HG03521 (cell line): ENCODE measurements around the gene SAMD4A.
A peak's percentile ranks its signal among the peaks of the same experiment; 100 is the strongest.

Source experiments
- ATAC-seq: cut with Tn5 transposase; IDR thresholded peaks from one replicate; pipeline ENCODE4 v1.9.1; 2021; ENCODE audit warnings: mild to moderate bottlenecking, moderate library complexity; ENCODE audit not compliant: unreplicated experiment

SAMD4A gene

DNA sequence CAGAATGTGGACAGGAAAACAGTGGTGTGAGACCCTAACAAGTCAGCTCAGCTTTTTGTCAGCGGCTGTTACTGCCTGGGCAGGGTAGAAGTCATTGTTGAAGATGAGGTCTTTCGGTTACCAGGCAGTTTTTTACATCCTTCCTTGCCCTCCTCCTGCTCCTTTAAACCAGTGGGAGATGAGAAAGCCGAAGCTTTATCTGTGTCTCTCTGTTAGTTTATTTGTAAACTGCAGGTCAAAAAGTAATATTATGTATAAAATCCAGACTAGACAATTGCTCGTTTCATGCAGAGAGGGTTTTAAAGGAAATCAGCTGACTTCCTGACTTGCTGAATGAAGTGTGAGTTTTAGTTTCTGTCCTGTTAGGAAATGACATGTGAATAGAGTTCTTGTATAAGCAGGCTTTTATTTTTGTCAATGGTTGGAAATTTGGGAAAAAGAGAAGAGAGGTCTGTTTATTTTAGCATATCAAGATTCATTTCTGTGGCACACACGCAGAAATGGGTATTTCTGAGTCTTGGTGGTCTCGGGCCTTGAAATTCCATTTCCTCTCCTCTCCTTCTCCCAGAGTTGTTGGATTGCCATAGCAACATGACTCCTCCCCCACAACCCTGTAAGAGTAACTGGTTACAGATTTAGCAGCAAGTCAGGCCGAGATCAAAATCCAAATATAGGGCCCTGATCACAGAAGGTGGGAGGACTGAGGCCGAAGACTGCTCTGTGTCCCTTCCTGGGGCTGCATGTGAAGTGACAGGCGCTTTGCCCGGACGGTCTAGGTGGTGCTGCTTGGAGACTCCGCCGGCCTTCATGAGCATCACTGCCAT, 60.8 kb downstream of the SAMD4A start:
- ATAC-seq = peak; percentile 47

DNA sequence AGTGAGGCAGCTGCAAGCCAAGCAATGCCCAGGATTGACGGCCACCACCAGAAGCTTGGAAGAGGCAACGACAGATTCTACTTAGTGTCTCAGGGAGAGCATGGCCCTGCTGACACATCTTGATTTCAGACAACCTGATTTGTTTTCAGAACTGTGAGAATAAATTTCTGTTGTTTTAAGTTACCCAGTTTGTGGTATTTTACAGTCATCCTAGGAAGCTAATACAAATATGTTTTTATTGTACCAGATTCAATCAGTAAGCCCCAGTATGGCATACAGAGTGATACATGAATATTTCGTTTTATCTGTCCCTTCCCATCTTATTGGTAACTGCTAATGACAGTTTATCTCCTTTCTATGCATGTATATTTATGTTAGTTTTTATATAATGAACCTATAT, 62.3 kb downstream of the SAMD4A start:
- no peak for ATAC-seq

DNA sequence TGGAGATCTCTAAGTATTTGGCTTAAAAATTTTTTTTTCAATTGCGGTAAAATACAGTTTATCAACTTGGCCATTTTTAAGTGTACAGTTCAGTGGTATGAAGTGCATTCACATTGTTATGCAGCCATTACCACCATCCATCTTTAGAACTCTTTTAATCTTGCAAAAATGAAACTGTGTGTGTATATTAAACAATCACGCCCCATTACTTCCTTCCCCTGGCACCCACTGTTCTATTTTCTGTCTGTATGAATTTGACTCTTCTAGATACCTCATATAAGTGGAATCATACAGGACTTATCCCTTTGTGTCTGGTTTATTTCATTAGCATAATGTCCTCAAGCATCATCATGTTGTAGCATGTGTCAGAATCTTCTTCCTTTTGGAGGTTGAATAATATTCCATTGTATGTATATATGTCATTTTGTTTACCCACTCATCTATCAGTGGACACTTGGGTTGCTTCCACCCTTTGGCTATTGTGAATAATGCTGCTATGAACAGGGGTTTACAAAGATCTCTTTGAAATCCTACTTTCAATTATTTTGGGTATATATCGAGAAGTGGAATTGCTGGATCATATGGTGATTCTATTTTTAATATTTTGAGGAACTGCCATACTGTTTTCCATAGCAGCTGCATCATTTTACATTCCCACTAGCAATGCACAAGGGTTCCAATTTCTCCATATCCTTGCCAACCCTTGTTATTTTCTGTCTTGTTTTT, 62.9 kb downstream of the SAMD4A start:
- ATAC-seq = no peak

DNA sequence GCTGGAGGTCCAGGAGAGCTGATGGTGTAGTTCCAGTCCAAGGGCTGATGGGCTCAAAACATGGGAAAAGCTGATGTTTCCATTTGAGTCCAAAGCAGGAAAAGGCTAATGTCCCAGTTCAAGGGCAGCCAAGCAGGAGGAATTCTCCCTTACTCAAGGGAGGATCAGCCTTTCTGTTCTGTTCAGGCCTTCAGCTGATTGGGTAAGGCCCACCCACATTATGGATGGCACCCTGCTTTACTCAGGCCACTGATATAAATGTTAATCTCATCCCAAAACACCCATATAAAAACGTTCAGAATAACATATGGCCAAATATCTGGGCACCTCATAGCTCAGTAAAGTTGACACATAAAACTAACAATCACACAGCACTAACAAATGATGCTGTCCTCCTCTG, 64.1 kb downstream of the SAMD4A start:
- ATAC-seq = no peak

DNA sequence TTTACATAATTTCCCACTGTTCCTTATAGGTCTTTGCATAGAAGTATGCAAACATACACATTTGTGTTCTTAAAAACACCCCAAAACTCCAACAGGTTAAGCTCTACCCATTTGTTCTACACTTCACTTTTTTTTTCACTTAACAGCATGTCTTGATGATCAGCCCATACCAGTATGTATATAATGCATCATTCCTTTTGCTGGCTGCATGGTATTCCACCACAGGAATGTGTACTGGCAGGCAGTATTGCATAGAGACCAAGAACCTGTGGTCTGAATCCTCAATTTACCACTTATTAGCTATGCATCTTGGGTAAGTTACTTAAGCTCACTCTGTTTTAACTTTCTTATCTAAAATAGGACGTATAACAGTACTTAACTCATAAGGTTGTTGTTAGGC, 65.5 kb downstream of the SAMD4A start:
- no peak for ATAC-seq

DNA sequence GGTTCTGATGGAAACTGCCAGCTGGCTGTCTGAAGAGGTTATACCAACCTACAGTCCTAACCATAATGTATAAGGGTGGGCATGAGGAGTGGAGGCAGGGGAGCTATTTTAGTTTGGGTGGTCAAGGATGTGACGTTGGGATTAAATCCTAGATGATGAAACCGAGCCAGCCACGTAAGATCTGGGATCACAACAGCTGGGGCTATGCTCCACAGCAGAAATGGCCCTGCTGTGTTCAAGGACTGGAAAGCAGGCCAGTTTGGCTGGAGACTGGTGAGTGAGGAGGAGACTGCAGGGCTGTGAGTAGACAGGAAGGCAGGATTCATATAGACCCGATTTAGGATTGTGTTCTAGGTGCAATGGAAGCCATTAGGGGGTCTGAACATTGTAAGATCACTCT, 66.1 kb downstream of the SAMD4A start:
- ATAC-seq = no peak

DNA sequence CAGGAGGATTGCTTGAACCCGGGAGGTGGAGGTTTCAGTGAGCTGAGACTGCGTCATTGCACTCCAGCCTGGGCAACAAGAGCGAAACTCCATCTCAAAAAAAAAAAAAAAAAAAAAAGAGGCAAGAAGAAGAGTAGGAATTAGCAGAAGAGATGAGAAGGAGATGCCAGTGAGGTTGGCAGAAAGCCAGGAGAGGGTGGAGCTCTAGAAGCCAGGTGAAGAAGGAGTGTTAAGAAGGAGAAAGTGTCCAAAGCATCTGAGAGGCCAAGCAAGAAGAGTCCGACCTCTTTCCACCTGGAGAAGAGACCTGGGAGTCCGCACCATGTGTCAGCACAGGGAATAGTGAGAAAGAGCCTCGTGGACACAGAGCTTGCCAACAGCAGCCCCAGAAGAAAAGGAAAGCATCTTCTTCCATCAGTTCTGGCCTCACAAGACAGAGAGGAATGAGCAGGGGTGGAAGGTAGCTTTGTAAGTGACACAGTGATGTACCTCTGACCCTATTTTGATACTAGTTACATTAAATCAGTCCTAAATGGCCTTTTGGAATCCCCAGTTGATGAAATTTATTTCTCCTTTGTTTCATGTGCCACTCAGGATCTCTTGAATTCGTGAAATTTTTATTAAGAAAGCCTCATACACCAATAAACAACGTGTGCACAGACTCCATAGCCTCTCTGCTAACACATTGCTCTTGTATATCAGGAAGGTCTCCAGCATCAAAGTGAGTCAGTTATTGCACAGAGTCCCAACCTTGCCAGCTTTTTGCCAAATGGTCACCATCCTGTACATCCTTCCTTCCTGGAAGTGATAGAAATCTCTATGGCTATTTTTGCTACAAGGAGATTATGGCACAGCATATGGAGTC, 70.6 kb downstream of the SAMD4A start:
- ATAC-seq = no peak

DNA sequence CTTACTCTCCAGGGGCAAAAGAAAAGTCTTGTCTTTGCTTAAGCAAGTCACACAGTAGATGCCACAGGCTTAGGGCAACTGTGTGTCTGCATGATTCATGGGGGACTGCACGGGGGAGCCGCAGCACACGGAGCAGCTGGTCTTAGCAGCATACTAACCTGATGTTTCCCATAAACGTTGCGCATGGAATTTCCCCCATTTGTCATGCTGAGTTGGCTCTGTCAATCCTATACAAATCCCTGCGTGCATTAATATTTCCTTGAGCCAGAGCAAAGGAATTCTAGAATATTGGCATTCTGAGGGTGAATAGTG, 71.2 kb downstream of the SAMD4A start:
- no peak for ATAC-seq

DNA sequence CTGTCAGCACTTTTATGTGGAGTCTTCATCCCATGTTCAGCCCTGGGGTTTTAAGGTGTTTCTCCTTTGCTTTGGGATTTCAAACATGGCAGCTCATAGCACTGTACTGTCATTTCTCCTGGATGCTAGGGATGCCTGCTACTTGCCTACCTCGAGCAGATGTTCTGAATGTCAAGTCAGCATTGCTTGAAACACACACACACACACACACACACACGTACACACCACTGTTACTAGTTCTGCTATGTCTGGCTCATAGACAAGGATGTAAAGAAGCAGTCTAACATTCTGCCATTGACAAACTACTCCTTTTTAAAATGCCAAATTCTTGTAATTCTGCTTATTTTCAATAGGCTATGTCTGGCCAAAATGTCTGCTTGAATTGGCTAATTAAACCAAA, 72.7 kb downstream of the SAMD4A start:
- no peak for ATAC-seq

DNA sequence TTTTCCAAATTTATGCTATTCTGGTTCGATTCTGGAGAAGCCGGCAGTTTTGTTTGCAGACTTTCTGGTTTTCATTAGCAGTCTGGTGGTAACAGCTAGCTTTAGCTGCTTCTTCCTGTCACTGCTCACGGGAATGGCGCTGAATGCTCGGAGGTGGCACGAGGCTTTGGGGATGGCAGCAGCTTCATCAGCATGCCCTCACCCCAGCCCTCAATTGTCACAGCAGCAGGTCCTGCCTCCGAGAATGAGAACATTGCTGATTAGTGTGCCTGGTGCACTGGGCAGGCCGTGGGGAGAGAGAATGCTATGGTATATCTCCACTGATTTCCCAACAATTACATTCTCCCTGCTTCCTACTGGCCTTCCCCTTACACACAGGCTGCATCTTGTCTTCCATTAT, 73.6 kb downstream of the SAMD4A start:
- ATAC-seq = no peak

DNA sequence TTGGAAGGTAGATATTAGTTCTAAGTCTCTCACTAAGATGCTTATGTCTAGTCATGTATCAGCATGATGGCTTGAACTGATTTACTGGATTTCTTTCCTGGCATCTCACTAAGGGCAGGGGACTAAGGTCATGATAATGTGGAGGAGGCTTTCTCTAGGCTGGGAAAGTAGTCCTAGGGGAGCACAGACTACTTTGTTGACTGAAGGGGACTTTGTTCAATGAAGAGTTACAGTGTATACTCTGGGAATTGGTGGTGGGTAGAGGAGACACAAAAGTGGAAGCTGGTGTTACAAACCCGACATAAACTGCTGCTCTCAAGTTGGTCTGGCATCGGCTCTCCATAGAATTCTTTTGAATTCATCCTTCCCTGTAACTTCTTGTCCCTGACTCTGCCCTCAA, 75.2 kb downstream of the SAMD4A start:
- no peak for ATAC-seq

DNA sequence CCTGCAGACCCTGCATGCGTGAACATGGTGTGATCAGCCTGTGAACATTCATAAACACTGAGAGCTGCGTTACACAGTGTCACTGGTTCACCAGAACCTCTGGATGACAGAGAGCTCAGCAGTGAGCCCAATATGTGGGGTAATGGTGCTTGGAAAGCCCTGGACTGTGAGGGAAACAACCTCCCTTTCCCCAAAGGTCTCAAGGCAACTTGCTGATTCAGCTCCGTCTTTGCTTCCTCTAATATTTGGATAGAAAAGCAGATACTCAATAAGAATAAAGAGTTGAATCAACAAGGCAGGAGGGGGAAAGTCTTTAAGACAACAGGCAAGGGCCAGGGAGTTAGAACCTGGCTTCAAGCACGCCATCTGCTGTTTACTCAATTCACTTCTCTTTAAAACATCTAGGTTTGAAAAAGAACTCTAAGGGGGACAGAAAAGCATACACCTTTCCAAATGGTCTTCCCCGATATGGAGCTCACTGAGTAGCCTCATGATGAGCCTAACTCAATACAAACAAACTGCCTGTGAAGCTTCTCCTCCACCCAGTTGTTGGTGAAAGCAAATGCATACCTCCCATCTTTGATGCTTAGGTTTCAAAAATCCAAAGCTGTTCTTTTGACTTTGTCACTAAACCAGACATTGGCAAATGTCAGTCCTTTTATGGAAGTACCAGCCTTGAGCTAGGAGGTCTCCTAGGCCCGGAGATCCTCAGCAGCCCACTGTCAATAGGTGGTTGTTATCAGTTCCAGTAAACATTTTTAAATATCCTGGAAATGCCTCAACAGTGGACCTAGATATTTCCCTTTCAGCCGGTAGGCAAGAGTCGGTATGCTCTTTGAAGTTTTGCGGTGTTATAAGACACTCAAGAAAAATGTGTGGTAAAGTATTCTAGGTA, 76.1 kb downstream of the SAMD4A start:
- ATAC-seq = no peak

DNA sequence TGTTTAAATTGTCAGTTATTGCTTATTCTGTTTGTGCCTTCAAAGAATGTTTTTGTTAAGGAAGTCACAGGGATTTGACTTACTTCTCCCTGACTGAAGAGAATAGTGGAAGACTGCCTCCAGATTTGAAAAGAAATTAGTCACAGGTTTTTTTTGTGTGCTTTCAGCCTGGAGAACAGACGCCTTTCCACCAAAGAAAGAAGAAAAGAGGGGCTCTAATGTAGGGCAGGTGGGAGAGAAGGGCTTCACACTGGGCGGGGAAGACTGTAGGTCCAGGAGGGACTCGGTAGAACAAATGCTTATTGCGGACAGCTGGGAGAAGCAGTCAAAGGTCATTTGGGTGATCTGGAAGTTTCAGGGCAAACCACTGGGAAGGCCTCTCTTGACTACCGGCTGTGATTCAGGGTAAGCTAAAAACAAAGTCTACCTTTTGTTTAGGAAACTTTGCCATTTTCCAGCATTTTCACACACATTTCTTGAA, 76.8 kb downstream of the SAMD4A start:
- ATAC-seq = no peak

DNA sequence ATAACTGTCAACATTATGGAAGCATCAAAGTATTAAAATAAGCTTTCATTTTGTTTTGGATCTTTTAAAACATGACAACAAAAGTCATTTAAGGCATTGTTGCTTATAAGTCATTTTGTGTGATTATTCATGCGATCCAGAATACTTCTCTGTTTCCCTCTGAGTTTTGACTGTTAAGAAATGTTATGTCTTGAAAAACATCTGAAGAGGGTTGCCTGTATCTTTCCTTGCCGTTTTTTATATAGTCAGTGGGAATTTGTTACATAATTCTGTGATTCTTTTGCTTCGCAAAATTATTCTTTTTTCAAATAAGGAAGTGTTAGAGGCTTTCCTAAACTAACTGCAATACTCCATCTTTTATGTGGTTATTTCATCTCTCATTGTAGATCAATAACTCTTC, 78.7 kb downstream of the SAMD4A start:
- ATAC-seq = no peak

DNA sequence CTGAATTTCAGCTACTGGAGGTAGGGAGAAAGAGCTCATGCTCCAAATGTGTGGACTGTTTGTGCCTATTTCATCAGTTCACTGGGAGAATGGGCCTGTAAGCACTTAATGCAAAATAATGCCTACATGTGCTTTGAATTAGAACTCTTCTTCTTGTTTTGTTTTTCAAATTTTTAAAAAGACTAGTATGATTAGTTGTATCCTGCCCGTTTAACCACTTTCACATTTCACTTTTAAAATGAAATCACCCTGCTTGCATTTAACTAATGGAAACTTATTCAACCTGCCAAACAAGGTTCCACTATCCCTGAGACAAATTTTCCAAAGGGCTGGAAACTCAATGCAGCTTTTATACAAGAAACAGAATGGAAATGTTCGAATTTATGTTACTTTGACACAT, 79.7 kb downstream of the SAMD4A start:
- ATAC-seq = no peak

DNA sequence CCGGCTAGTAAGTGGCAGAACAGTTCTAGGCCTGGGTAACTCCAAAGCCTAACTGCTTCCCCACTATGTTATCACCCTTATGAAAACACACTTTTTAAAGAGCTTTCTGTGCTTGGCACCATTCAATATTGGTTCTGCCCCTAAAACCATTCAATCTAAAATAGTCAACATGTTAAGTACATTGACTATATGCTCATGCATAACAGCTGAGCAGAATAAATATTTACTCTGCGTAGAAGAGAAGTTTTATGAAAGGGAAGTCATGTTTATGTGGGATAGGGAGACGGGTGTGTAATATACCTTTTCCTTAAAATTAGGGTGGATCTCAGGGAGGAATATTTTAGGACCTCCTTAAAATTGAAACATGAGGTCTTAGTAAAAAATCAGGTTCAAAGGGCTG, 80.5 kb downstream of the SAMD4A start:
- no peak for ATAC-seq

DNA sequence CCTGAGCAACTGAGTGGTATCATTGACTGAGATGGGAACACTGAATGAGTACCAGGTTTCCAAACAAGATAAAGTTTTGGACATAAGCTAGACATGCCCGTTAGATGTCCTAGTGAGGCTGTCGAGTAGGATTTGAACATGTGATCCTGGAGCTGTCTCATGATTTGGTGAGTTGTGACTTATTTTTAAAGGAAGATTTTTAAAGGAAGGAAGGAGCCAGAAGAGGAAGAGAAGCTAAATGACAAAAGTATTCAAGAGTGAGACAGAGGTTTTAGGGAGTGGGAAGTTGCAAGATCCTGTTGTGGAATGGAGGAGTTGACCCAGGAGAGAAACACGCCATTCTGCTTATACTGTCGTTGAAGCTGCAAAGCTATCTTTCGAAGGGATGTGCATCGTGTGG, 82.1 kb downstream of the SAMD4A start:
- ATAC-seq = no peak

DNA sequence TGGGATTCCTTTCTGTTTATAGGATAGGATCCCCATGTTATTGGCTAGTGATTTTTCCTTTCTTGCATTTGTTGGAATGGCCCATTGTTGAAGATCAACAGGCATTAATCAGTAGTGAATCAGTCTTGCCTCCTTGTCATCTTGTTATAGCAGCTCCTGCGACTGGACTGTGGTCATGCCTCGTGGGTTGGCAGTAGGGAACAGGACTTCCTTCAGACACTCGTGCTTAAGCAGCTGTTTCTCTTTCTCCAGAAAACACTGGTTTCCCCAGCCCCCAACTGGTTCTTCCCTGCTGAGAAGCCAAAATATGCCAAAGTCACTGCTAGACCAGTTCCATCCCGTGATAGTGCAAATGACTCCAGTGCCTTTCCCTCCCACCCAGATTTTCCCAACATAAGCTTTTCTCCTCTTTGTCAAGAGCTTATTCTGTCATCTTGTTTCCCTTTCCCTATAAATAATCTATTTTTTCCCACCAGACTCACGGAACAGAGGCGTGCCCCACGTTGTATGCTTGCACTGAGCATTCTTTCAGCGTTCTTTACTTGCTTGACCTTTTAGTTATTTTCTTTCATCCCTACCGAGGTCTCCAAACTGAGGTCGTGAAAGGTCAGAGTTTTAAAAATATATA, 83.5 kb downstream of the SAMD4A start:
- no peak for ATAC-seq

DNA sequence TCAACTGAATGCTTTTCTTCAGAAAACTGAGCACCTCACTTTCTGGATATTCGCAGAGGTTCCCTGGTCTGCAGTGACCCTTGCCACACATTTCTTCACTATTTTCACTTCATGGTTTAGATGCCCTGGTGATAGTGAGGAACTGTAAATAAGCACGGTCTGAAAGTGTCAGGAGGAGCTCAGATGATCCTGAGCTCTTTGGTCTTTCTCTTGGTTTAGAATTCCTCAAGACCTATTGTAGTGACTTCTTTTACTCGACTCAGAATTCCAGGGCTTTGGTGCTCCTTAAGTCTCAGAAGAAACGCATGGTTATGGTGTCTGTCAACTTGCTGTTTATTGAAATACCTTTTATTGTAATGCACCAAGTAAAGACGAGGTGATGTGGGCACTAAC, 84.0 kb downstream of the SAMD4A start:
- ATAC-seq = no peak

DNA sequence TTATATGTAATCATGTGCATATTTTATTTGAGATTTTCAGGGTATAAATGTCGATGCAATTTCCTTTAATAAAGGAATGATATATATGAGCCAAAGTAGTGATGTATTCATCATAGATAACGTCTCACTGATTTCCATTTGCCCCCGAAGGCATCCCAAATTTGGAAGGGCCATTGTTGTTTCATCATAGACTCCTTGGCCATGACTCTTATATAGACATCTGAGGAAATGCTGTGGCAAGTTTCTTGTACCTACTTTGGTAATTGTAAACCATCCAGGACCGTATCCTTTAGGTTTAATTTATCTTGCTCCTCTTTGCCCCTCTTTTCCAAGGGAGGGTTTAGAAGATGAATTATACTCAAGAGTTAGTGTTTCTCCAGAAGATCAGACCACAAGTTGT, 84.7 kb downstream of the SAMD4A start:
- no peak for ATAC-seq
